Measurements from ENCODE around the gene SEL1L2.

DNA sequence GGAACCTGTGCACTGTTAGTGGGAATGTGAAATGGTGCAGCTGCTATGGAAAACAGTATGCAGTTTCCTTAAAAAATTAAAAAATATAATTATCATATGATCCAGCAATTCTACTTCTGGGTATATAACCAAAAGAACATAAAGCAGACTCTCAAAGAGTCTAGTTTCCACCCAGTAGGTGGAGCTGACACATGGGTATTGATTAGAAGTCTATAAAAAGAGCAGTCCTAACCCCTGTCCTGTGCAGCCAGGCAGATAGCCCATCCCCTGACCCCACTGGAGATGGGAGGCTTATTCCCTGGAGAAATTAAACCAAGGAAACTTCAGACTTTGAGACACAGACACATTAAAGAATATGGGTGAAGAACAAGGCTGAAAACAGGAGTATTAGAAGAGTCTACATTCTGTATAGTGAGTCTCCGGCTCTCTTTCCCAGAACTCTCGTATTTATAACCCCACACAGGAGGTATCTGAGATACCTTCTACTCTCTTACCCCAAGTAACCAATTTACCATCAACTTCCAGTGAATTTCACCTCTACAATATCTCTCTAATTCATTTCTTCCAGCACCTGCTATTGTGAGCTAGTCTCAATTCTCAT, 92.3 kb downstream of the SEL1L2 start:
- TF ChIP-seq, protein P1, sequence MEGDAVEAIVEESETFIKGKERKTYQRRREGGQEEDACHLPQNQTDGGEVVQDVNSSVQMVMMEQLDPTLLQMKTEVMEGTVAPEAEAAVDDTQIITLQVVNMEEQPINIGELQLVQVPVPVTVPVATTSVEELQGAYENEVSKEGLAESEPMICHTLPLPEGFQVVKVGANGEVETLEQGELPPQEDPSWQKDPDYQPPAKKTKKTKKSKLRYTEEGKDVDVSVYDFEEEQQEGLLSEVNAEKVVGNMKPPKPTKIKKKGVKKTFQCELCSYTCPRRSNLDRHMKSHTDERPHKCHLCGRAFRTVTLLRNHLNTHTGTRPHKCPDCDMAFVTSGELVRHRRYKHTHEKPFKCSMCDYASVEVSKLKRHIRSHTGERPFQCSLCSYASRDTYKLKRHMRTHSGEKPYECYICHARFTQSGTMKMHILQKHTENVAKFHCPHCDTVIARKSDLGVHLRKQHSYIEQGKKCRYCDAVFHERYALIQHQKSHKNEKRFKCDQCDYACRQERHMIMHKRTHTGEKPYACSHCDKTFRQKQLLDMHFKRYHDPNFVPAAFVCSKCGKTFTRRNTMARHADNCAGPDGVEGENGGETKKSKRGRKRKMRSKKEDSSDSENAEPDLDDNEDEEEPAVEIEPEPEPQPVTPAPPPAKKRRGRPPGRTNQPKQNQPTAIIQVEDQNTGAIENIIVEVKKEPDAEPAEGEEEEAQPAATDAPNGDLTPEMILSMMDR (IDR thresholded peaks at IDR 0.05), result no peak
- no peak for TF ChIP-seq EP300 (IDR thresholded peaks at IDR 0.05)
- TF ChIP-seq POLR2A (IDR thresholded peaks at IDR 0.05; ENCODE audit: low read depth), result no peak
